Activated naive CD4-positive, alpha-beta T cell (primary cell): Measurements from ENCODE around the gene CDC42EP5.

Experiments
- DNase-seq, 4 experiments: peaks; one replicate each; lab custom pipeline; 2025; lab: John Stamatoyannopoulos, UW

Gene CDC42EP5

DNA sequence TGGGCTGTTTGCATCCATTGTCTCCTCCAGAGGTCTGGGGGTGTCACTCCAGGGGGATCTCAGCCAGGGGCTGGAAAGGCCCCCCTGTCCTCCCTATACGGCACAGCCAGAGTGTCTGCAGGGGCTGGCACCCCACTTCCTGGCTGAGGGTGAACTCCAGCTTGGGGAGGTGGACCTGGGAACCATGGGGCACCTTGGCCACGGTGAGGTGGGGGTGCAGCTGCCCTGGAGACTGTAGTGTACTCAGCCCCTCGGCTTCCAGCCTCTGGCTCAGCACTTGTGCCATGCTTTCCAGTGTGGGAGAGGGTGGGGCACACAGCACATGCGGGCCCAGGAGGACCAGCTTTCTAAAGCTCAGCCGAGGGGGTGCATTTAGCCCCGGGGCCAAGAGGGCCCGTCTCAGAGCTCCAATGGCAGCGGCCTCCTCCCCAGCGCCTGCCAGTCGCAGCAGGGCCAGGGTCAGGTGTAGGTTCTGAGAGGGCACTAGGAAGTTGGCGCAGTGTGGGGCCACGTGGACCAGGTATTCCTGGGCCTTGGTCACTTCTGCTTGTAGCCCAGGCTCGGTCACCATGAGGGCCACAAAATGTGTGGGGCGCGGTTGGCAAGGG, 10.9 kb downstream of the CDC42EP5 start:
- no peak for DNase-seq

DNA sequence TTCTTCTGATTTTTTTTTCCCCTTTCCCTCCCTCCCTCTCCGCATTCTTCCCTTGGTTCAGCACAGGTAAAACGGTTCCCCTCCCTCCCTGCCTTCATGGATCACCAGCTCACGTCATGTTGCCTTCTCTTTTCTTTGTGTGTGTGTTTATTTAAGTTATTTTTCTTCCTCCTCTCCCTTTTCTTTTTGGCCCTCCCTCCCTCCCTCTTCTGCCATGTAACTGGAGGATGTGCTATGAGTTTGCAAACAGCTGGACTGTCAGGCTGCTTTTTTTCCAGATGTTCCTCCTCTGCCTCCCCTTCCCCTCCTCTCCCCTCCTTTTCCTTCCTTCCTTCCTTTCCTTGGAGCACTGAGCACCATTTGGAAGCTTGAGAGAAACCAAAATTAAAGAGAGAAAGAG, 11.5 kb downstream of the CDC42EP5 start:
- DNase-seq: no peak

DNA sequence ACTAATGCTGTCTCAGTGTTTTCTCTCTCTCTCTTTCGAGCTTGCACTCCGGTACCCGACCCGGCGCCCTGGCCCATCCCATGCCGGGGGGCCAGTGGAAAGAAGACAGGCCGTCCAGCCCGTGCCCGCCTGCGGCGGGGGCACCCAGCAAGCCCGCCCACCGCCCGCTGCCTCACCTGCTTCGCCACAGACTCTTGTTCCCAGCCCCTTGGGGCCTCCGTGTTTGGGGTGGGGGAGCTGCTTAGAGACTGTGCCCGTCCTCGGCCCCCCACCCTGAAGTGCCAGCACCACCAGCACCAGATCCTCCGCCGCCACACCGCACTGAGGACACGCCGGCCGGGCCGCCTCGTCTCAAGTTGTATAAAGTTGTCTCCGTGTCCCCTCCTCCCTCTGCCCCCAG, 11.9 kb downstream of the CDC42EP5 start:
- DNase-seq: no peak

DNA sequence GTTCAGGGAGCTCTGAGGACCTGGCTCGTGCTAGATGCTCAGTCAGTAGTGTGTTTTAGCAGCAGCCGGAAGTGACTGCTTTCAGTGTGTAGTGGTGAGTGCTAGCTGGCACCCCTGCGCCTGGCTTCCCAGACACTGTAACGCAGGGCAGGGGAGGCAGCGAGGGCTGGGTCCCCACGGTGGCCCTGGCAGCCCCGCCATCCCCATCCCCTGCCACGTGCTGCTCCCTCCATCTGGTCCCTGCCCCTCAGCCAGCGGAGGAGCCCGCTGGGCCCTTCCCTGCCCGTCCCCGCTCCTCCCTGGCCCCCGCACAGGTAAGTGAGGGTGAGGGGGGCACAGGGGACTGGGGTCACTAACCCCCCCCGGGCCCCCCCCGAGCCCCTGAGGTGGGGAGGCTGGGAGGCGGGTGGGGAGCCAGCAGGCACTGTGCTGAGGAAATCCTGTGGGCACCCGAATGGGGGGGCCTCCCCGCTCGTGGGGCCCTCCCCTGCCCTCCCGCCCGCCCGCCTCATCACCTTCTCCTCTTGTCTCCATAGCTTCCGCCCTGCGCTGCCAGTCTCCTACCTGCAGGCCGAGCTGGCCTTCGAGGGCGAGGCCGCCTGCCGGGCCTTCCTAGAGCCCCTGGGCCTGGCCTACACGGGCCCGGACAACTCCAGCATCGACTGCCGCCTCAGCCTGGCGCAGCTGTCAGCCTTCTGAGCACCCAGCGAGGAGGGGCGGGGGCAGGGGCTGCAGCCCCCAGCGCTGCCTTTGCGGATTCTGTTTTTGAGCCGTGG, 12.7 kb downstream of the CDC42EP5 start:
- DNase-seq: no peak

DNA sequence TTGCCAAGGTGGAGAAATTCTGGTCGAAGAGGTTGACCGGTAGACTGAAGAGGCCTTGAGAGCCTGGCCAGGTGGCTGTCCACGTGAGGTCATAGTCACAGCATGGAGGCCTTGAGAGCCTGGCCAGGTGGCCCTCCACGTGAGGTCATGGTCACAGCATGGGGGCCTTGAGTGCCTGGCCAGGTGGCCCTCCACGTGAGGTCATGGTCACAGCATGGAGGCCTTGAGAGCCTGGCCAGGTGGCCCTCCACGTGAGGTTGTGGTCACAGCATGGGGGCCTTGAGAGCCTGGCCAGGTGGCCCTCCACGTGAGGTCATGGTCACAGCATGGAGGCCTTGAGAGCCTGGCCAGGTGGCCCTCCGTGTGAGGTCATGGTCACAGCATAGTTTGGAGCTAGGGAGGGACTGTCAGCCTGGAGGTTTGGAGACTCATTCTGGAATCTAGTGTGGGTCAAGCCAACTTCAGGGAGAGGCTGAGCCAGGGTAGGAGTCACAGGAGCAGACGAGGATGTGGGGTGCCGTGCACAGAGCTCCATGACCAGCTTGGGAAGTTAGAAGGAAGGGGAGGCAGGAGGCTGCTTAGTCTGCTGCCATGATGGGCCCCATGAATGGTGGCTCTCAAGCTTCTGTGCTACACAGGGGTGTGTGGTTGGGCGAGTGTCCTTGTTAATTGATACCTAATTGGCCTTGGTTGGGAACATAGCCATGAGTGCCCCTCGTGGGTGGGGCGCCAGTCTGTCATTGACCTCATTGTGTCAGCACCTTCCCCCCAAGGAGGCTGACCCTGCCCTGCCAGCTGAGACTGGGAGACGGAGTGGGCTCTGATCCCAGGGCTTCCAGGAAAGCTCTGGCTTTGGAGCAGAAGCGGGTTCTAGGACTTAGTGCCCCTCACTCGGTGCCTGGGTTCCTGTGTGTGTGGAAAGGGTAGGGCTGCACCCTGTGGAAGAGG, 13.5 kb downstream of the CDC42EP5 start:
- no peak for DNase-seq

DNA sequence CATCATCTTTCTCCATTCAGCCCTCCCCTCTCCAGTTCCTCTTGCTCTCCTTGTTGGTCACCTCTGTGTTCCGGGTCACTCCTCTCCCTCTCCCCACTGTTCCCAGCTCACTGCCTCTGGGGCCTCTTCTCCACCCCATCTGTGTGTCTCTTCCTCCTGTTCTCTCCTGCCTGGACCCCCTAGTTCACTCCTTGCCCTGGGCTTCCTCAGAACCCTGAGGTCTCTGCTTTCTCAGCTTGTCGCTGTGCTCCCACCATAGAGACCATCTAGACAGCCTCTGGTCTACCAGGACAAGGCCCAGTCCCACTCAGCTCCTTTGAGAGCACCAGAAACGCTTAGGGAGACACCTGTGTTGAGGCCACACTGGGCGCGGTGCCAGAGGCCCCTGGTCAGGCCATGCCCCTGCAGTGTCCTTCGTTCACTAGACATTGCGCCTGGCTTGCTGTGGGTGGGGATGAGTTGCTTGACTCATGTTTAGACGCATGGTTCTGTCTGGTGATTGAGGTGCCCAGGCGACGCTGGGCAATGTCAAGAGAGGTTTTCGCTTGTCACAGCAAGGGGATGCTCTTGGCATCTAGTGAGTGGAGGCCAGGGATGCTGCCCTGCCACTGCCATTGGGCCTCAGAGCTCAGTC, 14.3 kb downstream of the CDC42EP5 start:
- DNase-seq: no peak

DNA sequence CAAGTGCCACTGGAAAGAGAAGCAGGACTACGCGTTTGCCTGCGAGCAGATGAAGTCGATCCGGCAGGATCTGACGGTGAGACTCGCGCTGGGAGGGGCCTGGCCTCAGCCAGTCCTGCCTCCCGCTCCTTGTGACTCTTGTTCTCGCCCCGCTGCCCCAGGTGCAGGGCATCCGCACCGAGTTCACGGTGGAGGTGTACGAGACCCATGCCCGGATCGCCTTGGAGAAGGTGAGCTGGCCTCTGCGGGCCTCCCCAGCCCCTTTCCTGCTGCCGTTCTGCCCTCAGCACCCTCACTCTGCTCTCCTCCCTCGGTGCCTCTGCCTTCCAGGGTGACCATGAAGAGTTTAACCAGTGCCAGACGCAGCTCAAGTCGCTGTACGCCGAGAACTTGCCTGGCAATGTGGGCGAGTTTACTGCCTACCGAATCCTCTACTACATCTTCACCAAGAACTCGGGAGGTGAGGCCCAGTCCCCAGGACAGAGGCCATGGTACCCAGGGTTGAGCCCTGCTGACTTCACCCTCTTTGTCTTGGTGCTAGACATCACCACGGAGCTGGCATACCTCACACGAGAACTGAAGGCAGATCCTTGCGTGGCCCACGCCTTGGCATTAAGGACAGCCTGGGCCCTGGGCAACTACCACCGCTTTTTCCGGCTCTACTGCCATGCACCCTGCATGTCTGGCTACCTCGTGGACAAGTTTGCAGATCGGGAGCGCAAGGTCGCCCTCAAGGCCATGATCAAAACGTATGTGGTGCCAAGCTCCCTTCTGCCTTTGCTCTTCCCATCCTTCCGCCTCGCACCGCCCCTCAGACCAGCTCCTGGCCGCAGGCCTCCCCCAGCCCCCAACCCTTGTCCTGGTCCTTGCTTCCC, 15.1 kb downstream of the CDC42EP5 start:
- no peak for DNase-seq

DNA sequence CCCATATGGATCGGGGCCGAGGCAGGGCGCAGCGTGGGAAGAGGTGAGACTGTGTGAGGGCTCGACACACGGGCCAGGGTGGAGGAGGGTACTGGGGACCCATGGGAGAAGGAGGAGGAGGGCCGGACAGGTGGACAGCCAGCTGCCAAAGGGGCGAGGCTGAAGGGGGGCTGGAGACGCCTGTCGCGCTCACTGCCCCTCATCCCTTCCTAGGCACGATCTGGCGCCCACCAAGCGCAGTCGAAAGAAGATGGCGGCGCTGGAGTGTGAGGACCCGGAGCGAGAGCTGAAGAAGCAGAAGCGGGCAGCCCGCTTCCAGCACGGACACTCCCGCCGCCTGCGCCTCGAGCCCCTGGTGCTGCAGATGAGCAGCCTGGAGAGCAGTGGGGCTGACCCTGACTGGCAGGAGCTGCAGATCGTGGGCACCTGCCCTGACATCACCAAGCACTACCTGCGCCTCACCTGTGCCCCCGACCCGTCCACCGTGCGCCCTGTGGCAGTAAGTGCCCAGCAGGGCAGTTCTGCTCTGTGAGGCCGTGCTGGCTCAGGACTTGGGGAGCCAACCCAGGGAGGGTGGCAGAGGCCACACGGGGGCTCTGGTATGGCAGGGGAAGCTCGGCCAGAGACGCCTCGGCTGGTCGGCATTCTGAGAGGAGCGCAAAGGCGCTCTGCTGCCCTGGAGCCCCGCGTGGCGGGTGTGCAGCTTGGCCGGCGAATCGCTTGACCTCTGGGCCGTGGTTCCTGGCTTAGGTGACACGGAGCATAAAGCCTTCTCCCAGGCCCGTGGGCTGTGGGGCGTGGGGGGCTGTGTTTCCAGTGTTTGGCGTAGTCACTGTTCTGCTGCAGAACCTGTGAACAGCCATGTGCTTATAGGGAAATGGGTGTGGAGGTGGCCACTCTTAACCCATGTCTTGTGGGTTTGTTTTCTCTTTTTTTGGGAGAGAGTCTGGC, 16.4 kb downstream of the CDC42EP5 start:
- no peak for DNase-seq

DNA sequence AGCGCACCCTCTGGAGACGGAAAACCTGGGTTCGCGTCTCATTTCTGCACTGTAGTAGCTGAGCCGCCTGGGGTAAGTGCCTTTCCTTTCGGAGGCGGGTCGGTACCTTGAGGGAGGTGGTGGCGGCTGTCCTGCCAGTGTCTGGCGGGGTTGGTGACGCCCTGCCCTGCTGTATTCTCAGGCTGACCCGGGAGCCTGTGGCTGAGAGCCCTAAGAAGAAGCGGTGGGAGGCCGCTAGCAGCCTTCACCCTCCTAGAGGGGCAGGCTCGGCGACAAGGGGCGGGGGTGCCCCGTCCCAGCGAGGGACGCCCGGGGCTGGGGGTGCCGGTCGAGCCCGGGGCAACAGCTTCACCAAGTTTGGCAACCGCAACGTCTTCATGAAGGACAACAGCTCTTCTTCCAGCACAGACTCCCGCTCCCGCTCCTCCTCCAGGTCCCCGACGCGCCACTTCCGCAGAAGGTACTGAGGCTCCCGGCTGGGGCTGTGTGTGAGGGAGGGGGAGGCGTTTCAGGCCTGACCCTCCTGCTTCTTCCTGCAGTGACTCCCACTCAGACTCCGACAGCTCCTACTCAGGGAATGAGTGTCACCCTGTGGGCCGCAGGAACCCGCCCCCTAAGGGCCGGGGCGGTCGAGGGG, 17.2 kb downstream of the CDC42EP5 start:
- no peak for DNase-seq

DNA sequence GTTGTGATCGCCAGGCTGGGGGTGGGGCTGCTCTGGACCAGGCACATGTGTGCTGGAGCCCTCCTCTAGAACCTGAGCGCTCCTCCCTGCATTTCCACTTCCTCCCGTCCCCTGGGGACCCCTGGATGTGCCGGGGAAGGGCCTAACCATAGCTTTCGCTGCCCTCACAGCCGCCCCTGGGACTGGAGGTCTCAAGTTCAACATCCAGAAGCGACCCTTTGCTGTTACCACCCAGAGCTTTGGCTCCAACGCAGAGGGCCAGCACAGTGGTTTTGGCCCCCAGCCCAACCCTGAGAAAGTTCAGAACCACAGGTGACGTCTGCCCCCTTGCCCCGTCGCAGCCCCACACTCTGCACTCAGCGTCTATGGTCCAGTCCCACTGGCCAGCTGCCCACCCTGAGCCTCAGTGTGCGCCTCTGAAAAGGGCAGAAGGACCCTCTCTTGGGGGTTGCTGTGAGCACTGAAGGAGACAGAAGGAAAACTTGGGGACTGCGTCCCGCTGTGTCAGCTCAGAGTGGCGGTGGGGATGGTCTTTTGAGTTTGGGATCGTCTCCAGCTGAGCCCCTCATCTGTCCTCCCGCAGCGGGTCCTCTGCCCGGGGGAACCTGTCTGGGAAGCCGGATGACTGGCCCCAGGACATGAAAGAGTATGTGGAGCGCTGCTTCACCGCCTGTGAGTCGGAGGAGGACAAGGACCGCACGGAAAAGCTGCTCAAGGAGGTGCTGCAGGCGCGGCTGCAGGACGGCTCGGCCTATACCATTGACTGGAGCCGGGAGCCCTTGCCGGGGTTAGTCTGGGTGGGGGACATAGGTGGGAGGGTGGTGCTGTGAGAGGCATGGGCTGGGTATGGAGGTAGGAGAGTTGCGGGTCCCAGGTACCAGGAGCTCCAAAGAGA, 18.1 kb downstream of the CDC42EP5 start:
- no peak for DNase-seq

DNA sequence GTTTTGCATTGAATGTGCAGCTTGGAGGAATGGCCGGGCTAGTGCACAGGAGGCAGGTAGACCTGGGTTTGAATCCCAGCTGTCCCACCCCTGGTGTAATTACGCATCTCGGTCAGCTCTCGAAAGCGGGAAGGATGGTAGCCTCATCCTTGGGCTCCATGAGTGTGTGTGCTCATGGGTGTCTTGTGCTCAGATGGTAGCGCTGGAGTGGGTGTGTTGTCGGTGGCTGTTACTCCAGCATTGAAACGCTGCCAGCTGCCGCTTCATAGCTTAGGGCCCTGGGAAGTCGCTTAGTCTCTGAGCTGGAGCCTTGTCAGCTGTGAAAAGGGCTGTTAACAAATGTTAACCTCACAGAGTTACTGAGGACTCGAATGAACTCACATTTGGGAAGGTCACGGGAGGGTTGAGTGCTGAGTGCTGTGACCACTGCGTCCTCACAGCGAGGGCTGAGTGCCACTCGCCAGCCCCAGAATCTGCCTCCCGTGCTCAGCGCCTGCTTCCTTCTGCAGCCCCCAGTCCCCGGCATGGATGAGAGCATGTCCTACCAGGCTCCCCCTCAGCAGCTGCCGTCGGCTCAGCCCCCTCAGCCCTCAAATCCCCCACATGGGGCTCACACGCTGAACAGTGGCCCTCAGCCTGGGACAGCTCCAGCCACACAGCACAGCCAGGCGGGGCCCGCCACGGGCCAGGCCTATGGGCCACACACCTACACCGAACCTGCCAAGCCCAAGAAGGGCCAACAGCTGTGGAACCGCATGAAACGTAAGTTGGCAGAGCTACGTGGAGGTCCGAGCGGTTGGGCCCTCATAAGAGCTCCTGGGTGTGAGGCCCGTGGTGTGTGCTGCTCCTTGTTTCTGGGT, 18.9 kb downstream of the CDC42EP5 start:
- DNase-seq: no peak

DNA sequence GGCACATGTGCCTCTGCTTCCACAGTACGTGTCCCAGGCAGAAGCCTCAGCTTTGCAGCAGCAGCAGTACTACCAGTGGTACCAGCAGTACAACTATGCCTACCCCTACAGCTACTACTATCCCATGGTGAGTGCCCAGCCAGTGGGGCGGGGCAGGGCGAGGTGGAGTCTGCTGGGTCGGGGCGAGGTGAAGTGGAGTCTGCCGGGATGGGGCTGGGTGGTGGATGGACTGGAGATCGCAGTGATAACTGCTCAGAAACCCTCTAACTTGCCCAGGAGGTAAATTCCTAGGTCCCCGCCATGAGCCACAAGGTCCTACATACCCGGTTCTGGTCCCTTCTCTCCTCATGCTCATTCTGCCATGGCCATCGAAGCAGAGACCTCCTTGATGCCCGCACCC, 20.5 kb downstream of the CDC42EP5 start:
- no peak for DNase-seq

DNA sequence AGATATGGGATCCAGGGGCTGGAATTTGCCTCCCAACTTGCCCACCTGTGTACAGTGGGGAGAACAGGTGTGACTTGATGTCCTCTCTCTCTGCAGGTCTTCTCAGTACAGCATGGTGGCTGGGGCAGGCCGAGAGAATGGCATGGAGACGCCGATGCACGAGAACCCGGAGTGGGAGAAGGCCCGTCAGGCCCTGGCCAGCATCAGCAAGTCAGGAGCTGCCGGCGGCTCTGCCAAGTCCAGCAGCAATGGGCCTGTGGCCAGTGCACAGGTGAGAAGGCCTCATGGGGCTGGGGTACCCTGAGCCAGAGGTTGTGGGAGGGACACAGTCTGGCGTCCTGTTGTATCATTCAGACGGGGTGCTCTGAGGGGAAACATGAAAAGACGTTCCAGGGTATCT, 21.1 kb downstream of the CDC42EP5 start:
- DNase-seq: no peak

DNA sequence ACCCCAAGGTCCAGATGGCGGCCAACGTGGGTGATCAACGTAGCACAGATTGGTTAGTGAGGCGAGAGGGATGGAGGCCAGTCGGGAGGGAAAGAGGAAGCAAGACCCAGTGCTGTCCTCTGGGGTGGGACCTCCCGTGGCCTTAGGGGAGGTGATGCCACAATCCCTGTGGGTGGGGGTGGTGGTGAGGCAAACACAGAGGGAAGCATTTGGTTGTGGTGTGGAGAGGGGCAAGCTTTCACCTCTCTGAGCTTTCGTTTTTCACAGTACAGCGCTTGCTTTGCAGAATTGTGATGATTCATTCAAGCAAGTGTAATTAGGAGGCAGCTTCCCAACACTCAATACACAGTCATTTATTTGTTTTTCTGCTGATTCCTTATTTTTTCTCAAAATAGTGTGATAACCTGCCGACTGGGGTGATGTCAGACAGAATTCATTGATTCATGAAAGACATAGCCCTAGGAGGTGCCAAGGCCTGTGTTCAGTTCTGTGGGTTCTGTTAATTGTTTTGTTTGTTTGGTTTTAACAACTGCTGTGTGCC, 21.7 kb downstream of the CDC42EP5 start:
- no peak for DNase-seq

DNA sequence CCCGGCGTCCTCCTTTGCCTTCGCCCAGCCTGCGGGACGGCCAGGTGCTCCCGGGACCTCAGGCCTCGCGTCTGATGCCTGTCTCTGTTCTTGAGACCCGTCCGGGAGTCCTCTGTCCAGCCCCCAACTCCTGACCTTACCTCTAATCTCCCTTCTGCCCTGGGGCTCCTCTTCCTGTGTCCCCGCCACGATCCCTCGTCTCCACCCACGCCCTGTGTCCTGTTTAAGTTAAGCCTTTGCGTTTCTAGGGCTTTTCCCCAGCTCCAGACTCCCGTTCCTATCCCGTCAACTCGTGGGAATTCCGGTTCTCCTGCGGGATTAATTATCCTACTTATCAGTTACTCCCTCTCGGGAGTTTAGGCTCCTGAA, 23.4 kb downstream of the CDC42EP5 start:
- DNase-seq: no peak

DNA sequence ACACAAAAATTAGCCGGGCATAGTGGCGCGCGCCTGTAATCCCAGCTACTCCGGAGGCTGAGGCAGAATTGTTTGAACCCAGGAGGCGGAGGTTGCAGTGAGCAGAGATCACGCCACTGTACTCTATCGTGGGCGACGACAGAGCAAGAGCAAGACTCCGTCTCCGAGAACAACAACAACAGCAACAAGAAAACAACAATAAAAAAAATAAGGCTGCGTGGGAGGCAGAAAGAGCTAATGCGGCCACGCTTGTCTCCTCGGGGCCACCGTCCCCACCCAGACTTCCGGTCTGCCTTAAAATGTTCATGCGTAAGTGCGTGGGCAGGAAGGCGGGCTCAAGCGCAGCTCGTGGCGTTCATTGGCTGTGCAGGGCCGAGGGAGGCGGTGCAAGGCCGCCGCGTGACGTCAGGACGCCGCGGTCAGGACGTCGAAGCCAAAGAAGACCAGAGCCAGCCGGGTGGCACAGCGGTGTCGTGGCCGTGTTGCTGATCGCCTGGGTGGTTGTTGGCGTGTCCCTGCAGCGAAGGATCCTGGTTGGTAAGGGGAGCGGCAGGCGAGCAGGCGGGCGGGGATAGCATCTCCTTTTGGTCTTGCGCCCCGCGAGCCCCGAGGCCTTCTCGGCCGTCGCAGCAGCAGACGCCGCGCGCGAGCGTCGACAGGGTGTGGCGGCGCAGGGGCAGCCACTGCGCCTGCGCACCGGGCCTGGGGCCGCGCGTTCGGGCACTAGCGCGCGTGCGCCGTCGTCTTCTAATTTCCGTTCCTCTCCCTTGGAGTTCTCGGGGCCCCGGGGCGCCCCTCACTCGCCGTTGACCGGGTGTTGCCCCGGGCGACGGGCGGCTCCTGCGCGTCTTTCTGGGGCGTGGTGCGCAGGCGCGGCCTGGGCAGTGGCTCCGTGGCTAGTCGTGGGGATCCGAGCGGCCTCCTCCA, 24.1 kb downstream of the CDC42EP5 start, which contains the start of gene LENG8:
LENG8 (plus strand) TSS at position 426 of the 927 bp plus-strand sequence. CDS start 2,146 bp downstream, outside the sequence.
- peak; percentile 87 to 96 (median 95) for DNase-seq
